Prostate gland (tissue), 2 donors: ENCODE measurements around the gene SFXN4.

Source experiments
- POLR2AphosphoS5 ChIP-seq: sonication (generic); formaldehyde crosslinking; IDR thresholded peaks from one replicate; pipeline ENCODE4 v1.6.1; 2017; ENCODE audit warnings: antibody characterized with exemption
- TF ChIP-seq, protein P1 (sequence below), 4 experiments: fragments of 200-600 bp in 2 of 4; fragments of 450-650 bp in 2 of 4; sonication (generic) in 2 of 4; IDR thresholded peaks; 1 replicate in 3 of 4; 2 replicates in 1 of 4; pipeline ENCODE4 v1.5.1; 2016 to 2019; ENCODE audit warnings: antibody characterized with exemption in 4 of 4, mild to moderate bottlenecking in 2 of 4, moderate library complexity in 2 of 4

DNA sequence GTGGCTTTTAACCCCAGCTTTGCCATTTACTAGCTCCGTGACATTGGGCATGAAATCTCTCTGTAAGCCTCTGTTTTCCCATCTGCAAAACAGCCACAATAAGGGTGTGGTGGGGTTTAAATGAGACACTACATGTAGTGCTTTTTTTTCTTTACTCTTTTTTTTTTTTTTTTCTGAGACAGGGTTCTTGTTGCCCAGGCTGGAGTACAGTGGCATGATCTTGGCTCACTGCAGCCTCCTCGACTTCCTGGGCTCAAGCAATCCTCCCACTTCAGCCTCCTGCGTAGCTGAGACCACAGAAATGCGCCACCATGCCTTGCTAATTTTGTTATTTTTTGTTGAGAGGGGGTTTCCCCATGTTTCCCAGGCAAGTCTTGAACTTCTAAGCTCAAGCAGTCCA, 69.9 kb downstream of the SFXN4 start:
- TF ChIP-seq, protein P1, sequence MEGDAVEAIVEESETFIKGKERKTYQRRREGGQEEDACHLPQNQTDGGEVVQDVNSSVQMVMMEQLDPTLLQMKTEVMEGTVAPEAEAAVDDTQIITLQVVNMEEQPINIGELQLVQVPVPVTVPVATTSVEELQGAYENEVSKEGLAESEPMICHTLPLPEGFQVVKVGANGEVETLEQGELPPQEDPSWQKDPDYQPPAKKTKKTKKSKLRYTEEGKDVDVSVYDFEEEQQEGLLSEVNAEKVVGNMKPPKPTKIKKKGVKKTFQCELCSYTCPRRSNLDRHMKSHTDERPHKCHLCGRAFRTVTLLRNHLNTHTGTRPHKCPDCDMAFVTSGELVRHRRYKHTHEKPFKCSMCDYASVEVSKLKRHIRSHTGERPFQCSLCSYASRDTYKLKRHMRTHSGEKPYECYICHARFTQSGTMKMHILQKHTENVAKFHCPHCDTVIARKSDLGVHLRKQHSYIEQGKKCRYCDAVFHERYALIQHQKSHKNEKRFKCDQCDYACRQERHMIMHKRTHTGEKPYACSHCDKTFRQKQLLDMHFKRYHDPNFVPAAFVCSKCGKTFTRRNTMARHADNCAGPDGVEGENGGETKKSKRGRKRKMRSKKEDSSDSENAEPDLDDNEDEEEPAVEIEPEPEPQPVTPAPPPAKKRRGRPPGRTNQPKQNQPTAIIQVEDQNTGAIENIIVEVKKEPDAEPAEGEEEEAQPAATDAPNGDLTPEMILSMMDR (IDR thresholded peaks at IDR 0.05), result no peak
- TF ChIP-seq POLR2AphosphoS5, result no peak
